Neural progenitor cell (in vitro differentiated cells): ENCODE measurements around the gene HLTF. TPM values are rescaled to one million over a fixed set of nuclear protein-coding genes. Genes with fewer than 3 reads are reported as not detected.

Experiments used
- DNase-seq: peaks from one replicate; pipeline ENCODE4 v3.0.0-alpha.2; 2016; ENCODE audit warnings: low spot score
- H2AFZ ChIP-seq: fragments of 200-600 bp; sonication (generic); replicated peaks from 2 replicates; pipeline ENCODE4 v1.6.1; 2016; ENCODE audit warnings: antibody characterized with exemption
- H3F3A ChIP-seq: fragments of 200-600 bp; sonication (generic); 2 replicates; pipeline ENCODE4 v1.6.1; 2016; ENCODE audit warnings: antibody characterized with exemption, low read depth
- H3K27ac ChIP-seq: fragments of 200-600 bp; sonication (generic); 2 replicates; pipeline ENCODE4 v1.5.1; 2016; ENCODE audit warnings: mild to moderate bottlenecking
- H3K27me3 ChIP-seq: fragments of 200-600 bp; sonication (generic); 2 replicates; pipeline ENCODE4 v1.6.1; 2016; ENCODE audit warnings: mild to moderate bottlenecking, moderate library complexity
- H3K36me3 ChIP-seq: fragments of 200-600 bp; sonication (generic); 2 replicates; pipeline ENCODE4 v1.5.1; 2016
- H3K4me1 ChIP-seq: fragments of 200-600 bp; sonication (generic); 2 replicates; pipeline ENCODE4 v1.6.1; 2016; ENCODE audit warnings: mixed run types
- H3K4me2 ChIP-seq: fragments of 200-600 bp; sonication (generic); 2 replicates; pipeline ENCODE4 v1.6.1; 2016
- H3K4me3 ChIP-seq: fragments of 200-600 bp; sonication (generic); 2 replicates; pipeline ENCODE4 v1.5.1; 2016
- H3K79me2 ChIP-seq: fragments of 200-600 bp; sonication (generic); 2 replicates; pipeline ENCODE4 v1.6.1; 2016; ENCODE audit warnings: low read depth
- H3K9ac ChIP-seq: fragments of 200-600 bp; sonication (generic); 2 replicates; pipeline ENCODE4 v1.6.1; 2016
- H3K9me3 ChIP-seq: fragments of 200-600 bp; sonication (generic); 2 replicates; pipeline ENCODE4 v1.5.1; 2016; ENCODE audit warnings: low read depth
- H4K20me1 ChIP-seq: fragments of 200-600 bp; sonication (generic); 2 replicates; pipeline ENCODE4 v1.6.1; 2016; ENCODE audit warnings: low read depth
- H3K27ac Mint-ChIP-seq: 3 replicates; pipeline ENCODE4 v1.8.0; 2021; ENCODE audit warnings: mixed read lengths
- H3K27me3 Mint-ChIP-seq: 2 replicates; pipeline ENCODE4 v1.8.0; 2022; ENCODE audit warnings: low read depth, mild to moderate bottlenecking, inconsistent platforms, moderate library complexity, mixed read lengths; ENCODE audit not compliant: insufficient read depth
- H3K36me3 Mint-ChIP-seq: 3 replicates; pipeline ENCODE4 v1.8.0; 2021; ENCODE audit warnings: mixed read lengths
- H3K4me1 Mint-ChIP-seq: 3 replicates; pipeline ENCODE4 v1.8.0; 2021; ENCODE audit warnings: mixed read lengths
- H3K4me3 Mint-ChIP-seq: 3 replicates; pipeline ENCODE4 v1.8.0; 2021; ENCODE audit warnings: mild to moderate bottlenecking, moderate library complexity, mixed read lengths
- H3K9me3 Mint-ChIP-seq: 3 replicates; pipeline ENCODE4 v1.8.0; 2020; ENCODE audit warnings: mixed read lengths
- CTCF ChIP-seq: fragments of 200-600 bp; sonication (generic); IDR thresholded peaks from 2 replicates; pipeline ENCODE4 v1.5.1; 2017; ENCODE audit warnings: antibody characterized with exemption, mild to moderate bottlenecking
- EZH2 ChIP-seq: fragments of 200-600 bp; sonication (generic); IDR thresholded peaks from 2 replicates; pipeline ENCODE4 v1.6.1; 2017; ENCODE audit warnings: antibody characterized with exemption, mild to moderate bottlenecking, moderate library complexity
- EZH2phosphoT487 ChIP-seq: fragments of 200-600 bp; sonication (generic); IDR thresholded peaks from 2 replicates; pipeline ENCODE4 v1.6.1; 2017; ENCODE audit warnings: antibody characterized with exemption
- total RNA-seq: library from RNA; depleted of rRNA; stranded (reverse); fragments of >200 nt; gene quantifications from 2 replicates; pipeline ENCODE4 v1.2.3, GENCODE V29; 2015; ENCODE audit warnings: low replicate concordance

HLTF gene
- total RNA-seq, 1 donor from 2014 or later: 76.1 TPM

- TF ChIP-seq EZH2: no peak
- TF ChIP-seq CTCF: no peak
- no peak for TF ChIP-seq EZH2phosphoT487
- Mint-ChIP-seq H3K36me3 (peaks cover 21% of the 10 kb centered on the region), H3K27ac (no peak overlapping the region), H3K4me1 (no peaks in the 10 kb centered on the region), H3K4me3 (no peak overlapping the region), H3K9me3 (no peaks in the 10 kb centered on the region), H3K27me3 (no peaks in the 10 kb centered on the region)
- Histone ChIP-seq H3K27me3 (no peaks in the 10 kb centered on the region), H3K36me3 (peaks cover 5% of the 10 kb centered on the region), H3K79me2 (no peaks in the 10 kb centered on the region), H4K20me1 (no peaks in the 10 kb centered on the region), H3K4me3 (no peak overlapping the region), H2AFZ (no peak overlapping the region), H3K4me2 (no peak overlapping the region), H3K9ac (no peak overlapping the region), H3F3A (no peaks in the 10 kb centered on the region), H3K4me1 (no peaks in the 10 kb centered on the region), H3K9me3 (no peaks in the 10 kb centered on the region), H3K27ac (no peak overlapping the region)
- no peak for DNase-seq
Measured at GRCh38 chr3:149044339-149045083, 41.8 kb downstream of the HLTF start.

GRCh38 chr3:149042789-149043386, 43.4 kb downstream of the HLTF start:
- H3K27ac Mint-ChIP-seq: no peak overlapping the region
- no peak overlapping the region for H2AFZ ChIP-seq

GRCh38 chr3:149038322-149038721, 48.0 kb downstream of the HLTF start:
- no peaks in the 10 kb centered on the region for H4K20me1 ChIP-seq
- no peaks in the 10 kb centered on the region for H3K9me3 Mint-ChIP-seq
- no peaks in the 10 kb centered on the region for H3K27me3 ChIP-seq
- no peaks in the 10 kb centered on the region for H3F3A ChIP-seq
- H3K4me3 Mint-ChIP-seq: no peak overlapping the region
- H3K36me3 Mint-ChIP-seq: peaks cover 27% of the 10 kb centered on the region
- no peaks in the 10 kb centered on the region for H3K9me3 ChIP-seq
- TF ChIP-seq EZH2phosphoT487: no peak
- no peak for TF ChIP-seq EZH2
- TF ChIP-seq CTCF: no peak
- no peak overlapping the region for H3K27ac ChIP-seq
- H3K79me2 ChIP-seq: no peaks in the 10 kb centered on the region
- H2AFZ ChIP-seq: no peak overlapping the region
- H3K4me3 ChIP-seq: no peak overlapping the region
- H3K4me1 Mint-ChIP-seq: no peaks in the 10 kb centered on the region
- H3K4me1 ChIP-seq: no peaks in the 10 kb centered on the region
- no peak for DNase-seq
- H3K27ac Mint-ChIP-seq: no peak overlapping the region
- peaks cover 2% of the 10 kb centered on the region for H3K27me3 Mint-ChIP-seq
- H3K36me3 ChIP-seq: peaks cover 23% of the 10 kb centered on the region
- H3K9ac ChIP-seq: no peak overlapping the region
- no peak overlapping the region for H3K4me2 ChIP-seq

More at GRCh38 chr3:149042789-149043386, 43.4 kb downstream of the HLTF start:
- H3K9me3 ChIP-seq: no peaks in the 10 kb centered on the region
- Mint-ChIP-seq H3K4me1 (no peaks in the 10 kb centered on the region), H3K4me3 (no peak overlapping the region), H3K9me3 (no peaks in the 10 kb centered on the region), H3K27me3 (no peaks in the 10 kb centered on the region), H3K36me3 (peaks cover 24% of the 10 kb centered on the region)
- H3K4me1 ChIP-seq: no peaks in the 10 kb centered on the region
- no peaks in the 10 kb centered on the region for H3K79me2 ChIP-seq
- TF ChIP-seq EZH2phosphoT487 (no peak), CTCF (no peak), EZH2 (no peak)
- H3K27me3 ChIP-seq: no peaks in the 10 kb centered on the region
- H3K4me2 ChIP-seq: no peak overlapping the region
- no peak overlapping the region for H3K4me3 ChIP-seq
- no peaks in the 10 kb centered on the region for H3F3A ChIP-seq
- H3K36me3 ChIP-seq: peaks cover 9% of the 10 kb centered on the region
- DNase-seq: no peak
- no peak overlapping the region for H3K27ac ChIP-seq
- no peaks in the 10 kb centered on the region for H4K20me1 ChIP-seq
- no peak overlapping the region for H3K9ac ChIP-seq
